GM12873 (cell line): ENCODE data around the gene AMOTL2.

Source experiments
- TF ChIP-seq, protein P1 (sequence below): IDR thresholded peaks from 2 replicates; pipeline ENCODE4 v1.5.1; 2012; ENCODE audit warnings: low read depth, mild to moderate bottlenecking, moderate library complexity, low read length, control low read depth; ENCODE audit not compliant: insufficient read depth; ENCODE audit errors: missing control alignments

The AMOTL2 gene

DNA sequence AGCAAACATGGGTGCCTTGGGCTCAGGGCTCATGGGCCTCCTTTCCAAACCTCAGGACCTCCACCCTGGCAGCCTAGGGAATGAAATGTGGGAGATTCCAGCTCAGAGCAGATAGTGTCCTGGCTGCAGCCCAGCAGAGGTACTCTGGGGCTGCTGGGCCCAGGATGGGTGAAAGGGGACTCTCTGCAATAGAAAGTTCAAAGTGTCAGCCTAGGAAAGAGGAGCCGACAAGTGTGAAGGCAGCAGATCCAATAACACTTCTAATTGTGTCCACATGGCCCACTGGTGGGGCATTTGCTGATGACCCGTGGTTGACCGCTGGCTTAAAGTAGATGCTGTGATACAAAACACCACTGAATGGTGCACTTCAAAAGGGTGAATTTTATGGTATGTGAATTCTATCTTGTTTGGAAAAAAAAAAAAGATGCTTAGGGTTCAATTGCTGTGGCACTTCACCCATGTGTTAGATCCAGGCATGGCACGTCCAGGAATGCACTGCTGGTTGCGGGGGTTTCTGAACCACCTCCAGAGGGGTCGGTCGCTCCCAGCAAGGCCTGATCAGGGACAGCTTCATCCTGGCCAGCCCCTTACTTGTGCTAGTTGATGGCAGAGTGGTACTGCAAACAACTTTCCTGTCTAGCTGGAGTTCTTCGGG is 20.9 kb downstream of the AMOTL2 start:
- TF ChIP-seq, protein P1, sequence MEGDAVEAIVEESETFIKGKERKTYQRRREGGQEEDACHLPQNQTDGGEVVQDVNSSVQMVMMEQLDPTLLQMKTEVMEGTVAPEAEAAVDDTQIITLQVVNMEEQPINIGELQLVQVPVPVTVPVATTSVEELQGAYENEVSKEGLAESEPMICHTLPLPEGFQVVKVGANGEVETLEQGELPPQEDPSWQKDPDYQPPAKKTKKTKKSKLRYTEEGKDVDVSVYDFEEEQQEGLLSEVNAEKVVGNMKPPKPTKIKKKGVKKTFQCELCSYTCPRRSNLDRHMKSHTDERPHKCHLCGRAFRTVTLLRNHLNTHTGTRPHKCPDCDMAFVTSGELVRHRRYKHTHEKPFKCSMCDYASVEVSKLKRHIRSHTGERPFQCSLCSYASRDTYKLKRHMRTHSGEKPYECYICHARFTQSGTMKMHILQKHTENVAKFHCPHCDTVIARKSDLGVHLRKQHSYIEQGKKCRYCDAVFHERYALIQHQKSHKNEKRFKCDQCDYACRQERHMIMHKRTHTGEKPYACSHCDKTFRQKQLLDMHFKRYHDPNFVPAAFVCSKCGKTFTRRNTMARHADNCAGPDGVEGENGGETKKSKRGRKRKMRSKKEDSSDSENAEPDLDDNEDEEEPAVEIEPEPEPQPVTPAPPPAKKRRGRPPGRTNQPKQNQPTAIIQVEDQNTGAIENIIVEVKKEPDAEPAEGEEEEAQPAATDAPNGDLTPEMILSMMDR: no peak

DNA sequence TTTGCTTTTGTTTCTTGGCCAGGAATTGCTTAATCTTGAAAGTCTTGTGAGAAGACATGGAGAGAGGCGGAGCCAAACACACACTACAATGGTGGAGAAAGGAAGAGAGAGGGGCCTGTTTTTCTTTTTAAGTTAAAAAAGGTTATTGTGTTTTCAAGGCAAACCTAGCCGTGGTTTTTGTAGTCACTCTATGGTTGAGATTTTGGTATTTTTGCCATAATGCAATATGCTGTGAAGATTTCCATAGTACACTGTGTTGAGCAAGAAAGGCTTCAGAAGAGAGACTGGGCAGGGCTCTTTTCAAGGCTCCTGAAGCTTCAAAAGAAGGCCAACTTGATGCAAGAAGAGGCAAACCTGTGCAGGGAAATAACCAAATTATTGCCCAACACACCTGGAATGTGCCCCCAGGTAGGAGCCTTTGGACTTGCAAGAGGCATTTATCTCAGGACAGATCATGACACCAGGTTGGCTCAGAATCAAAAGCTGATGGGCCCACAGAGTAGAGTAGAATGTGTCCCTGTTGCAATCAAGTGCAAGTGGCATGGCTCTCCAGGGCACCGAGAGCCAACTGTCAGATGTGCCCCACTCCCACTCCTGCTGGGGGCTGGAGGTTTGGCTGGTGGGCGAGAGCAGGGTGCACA is 22.1 kb downstream of the AMOTL2 start:
- TF ChIP-seq, protein P1: no peak

DNA sequence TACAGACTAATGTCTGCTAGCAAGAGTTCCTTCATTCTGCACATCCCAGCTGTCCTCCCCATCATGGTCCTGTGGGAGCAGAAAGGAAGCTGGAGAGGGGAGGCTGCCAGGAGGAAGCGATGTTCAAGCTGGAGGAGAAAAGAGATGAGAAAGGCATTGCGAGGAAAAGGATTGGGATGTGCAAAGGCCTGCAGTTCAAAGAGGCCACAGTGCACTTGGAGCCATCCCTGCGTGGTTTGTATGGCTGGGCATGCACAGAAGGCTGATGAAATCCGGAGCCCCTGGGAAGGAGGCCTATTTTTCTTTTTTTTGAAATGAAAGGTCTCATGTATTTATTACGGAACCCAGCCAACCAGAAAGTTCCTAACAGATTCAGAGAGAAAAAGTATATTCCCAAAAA is 22.8 kb downstream of the AMOTL2 start:
- TF ChIP-seq, protein P1: no peak

DNA sequence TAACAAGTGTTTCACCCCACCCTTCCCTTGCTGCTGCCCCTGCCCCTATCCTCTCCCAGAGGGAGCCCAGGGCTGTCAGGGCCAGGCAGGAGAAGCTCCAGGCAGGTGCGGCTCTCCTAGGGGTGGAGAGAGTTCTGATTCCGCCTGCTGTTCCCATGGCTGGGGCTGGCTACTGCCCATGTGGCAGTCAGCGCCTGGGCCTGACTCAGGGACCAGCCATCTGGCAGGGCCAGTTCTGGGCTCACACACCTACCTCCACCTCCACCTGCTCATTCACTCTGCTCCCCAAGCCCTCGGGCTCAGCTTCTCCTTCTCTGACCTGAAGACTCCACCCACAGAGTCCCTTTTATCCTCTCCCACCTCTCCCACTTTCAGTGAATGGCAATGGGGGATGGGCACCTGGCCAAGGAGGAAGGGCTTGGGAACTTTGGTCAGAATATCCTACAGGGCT is 23.4 kb downstream of the AMOTL2 start:
- TF ChIP-seq, protein P1: no peak

DNA sequence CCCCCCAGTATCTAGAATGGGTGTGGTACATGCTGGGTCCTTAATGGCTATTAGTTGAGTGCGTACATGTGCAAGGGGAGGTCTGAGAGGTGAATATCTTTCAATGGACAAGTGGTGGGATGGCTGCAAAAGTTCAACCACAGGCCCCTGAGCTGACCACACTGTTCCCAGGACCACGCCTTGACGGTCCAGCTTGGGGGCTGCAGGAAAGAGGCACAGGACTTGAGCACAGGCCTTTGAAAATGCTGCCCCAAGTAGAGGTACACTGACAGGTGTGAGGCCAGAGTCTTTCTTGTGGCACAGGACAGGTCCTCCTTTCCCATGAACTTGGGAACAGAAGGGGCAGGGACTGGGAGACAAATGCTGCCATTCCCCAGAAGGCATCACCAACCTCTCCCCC is 24.0 kb downstream of the AMOTL2 start:
- TF ChIP-seq, protein P1: no peak

DNA sequence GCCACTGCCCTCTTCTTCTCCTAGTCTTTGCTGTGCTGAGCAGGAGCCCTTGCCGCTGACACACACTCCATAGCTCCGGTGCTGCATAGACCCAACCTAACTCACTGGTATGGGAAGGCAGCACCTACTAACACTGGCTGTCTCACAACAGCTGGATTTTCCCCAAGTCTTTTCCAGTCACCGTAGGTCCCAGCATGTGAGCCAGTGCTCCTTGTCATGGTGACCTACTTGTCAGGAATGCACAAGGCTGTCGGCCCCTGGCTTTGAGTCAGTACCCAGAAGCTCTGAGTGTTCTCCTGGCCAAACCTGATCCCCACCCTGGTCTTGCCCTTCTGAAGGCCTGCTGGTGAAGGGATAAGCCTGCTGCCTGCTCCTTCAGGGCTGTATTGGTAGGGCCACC is 25.7 kb downstream of the AMOTL2 start:
- TF ChIP-seq, protein P1: no peak

DNA sequence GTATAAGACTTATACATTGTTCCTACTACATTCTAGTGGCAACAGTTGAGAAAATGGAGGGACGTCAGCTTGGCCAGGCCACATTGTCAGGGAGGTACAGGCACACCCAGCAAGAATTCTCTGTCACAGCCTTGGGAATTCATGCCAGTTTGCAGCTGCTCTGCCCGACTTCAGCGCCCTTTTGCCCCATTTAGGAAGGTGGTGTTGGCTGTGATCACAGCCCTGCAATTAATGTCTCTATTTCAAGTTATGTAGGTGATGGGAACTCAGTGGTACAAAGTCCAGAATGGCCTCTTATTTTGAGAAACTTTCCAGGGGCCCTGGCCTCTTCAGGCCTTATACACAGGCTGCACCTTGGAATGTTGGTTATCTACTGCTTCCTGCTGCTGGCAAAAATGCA is 26.7 kb downstream of the AMOTL2 start:
- TF ChIP-seq, protein P1: no peak
